WTC11 (cell line): ENCODE data around the gene MESD. TPM values are rescaled to one million over a fixed set of nuclear protein-coding genes. Genes with fewer than 3 reads are reported as not detected.
A peak's percentile ranks its signal among the peaks of the same experiment; 100 is the strongest.
"Not testable (repeated sequence)": the region's sequence is repeated elsewhere in the genome, so short reads cannot be mapped to it uniquely, and the experiment has no call there.

Source experiments
- ATAC-seq: fragments of 200-7000 bp; cut with Tn5 transposase; 2 replicates; pipeline ENCODE4 v1.10.0; 2021; ENCODE audit warnings: mild to moderate bottlenecking, moderate library complexity
- CTCF ChIA-PET: fragments of 300-600 bp; sonication (Branson Sonifier 250); formaldehyde crosslinking; loops from one replicate; lab custom pipeline; 2021; ENCODE audit warnings: antibody characterized with exemption; lab: Charles Lee
- POLR2A ChIA-PET: fragments of 350-600 bp; sonication (Branson Sonifier 250); formaldehyde crosslinking; loops from one replicate; lab custom pipeline; 2021; ENCODE audit warnings: antibody characterized with exemption; lab: Charles Lee
- DNase-seq: peaks from one replicate; pipeline ENCODE4 v3.0.0; 2021; ENCODE audit warnings: low spot score
- H3K27ac Mint-ChIP-seq: 2 replicates; pipeline ENCODE4 v1.8.0; 2021; ENCODE audit warnings: mixed read lengths
- H3K27me3 Mint-ChIP-seq: 2 replicates; pipeline ENCODE4 v1.8.0; 2021; ENCODE audit warnings: low read depth, mild to moderate bottlenecking, moderate library complexity, mixed read lengths
- H3K36me3 Mint-ChIP-seq: 2 replicates; pipeline ENCODE4 v1.8.0; 2021; ENCODE audit warnings: mixed read lengths
- H3K4me1 Mint-ChIP-seq: 2 replicates; pipeline ENCODE4 v1.8.0; 2022; ENCODE audit warnings: mixed read lengths
- H3K4me3 Mint-ChIP-seq: 2 replicates; pipeline ENCODE4 v1.8.0; 2021; ENCODE audit warnings: mild to moderate bottlenecking, moderate library complexity, mixed read lengths
- H3K9me3 Mint-ChIP-seq: 2 replicates; pipeline ENCODE4 v1.8.0; 2021; ENCODE audit warnings: mixed read lengths
- ATF2 ChIP-seq: sonication (generic); formaldehyde crosslinking; IDR thresholded peaks from 2 replicates; pipeline ENCODE4 v1.8.1; 2022; ENCODE audit warnings: low read depth, missing genetic modification reagents, borderline replicate concordance
- EMX1 ChIP-seq: fragments of 250-450 bp; sonication (Bioruptor Pico); IDR thresholded peaks from 2 replicates; pipeline ENCODE4 v1.8.0; 2021; ENCODE audit warnings: mild to moderate bottlenecking
- HMGA2 ChIP-seq: fragments of 250-450 bp; sonication (Bioruptor Pico); IDR thresholded peaks from 2 replicates; pipeline ENCODE4 v1.4.0; 2021; ENCODE audit warnings: mild to moderate bottlenecking, moderate library complexity
- IRF2 ChIP-seq: sonication (generic); formaldehyde crosslinking; IDR thresholded peaks from 2 replicates; pipeline ENCODE4 v1.8.0; 2022; ENCODE audit warnings: low read depth, missing genetic modification reagents, borderline replicate concordance
- NFATC4 ChIP-seq: fragments of 250-450 bp; sonication (Bioruptor Pico); IDR thresholded peaks from 2 replicates; pipeline ENCODE4 v1.9.0; 2021; ENCODE audit warnings: mild to moderate bottlenecking
- NFE2L1 ChIP-seq: sonication (generic); formaldehyde crosslinking; IDR thresholded peaks from 2 replicates; pipeline ENCODE4 v1.8.1; 2023; ENCODE audit warnings: missing genetic modification reagents
- NR1H2 ChIP-seq: sonication (generic); formaldehyde crosslinking; IDR thresholded peaks from 2 replicates; pipeline ENCODE4 v1.9.0; 2021; ENCODE audit warnings: mild to moderate bottlenecking, moderate library complexity, missing genetic modification reagents
- OVOL2 ChIP-seq: fragments of 250-450 bp; sonication (Bioruptor Pico); IDR thresholded peaks from 2 replicates; pipeline ENCODE4 v1.9.0; 2021; ENCODE audit warnings: mild to moderate bottlenecking, borderline replicate concordance
- RELA ChIP-seq: sonication (generic); formaldehyde crosslinking; IDR thresholded peaks from 2 replicates; pipeline ENCODE4 v1.8.1; 2022; ENCODE audit warnings: missing genetic modification reagents, mild to moderate bottlenecking, borderline replicate concordance
- TEAD1 ChIP-seq: sonication (generic); formaldehyde crosslinking; IDR thresholded peaks from 2 replicates; pipeline ENCODE4 v1.8.0; 2022; ENCODE audit warnings: mild to moderate bottlenecking, missing genetic modification reagents
- USF1 ChIP-seq: sonication (generic); formaldehyde crosslinking; IDR thresholded peaks from 2 replicates; pipeline ENCODE4 v1.8.0; 2022; ENCODE audit warnings: mild to moderate bottlenecking, missing genetic modification reagents
- ZNF423 ChIP-seq: fragments of 250-450 bp; sonication (Bioruptor Pico); IDR thresholded peaks from 2 replicates; pipeline ENCODE4 v2.1.2; 2022; ENCODE audit warnings: mild to moderate bottlenecking, moderate library complexity
- total RNA-seq: library from RNA; stranded (reverse); gene quantifications from 3 replicates; pipeline ENCODE4 v1.2.3, GENCODE V29; 2021
- TF ChIP-seq, protein P1 (sequence below): sonication (generic); formaldehyde crosslinking; IDR thresholded peaks from 2 replicates; pipeline ENCODE4 v1.8.0; 2023; ENCODE audit warnings: mild to moderate bottlenecking, missing genetic modification reagents
- TF ChIP-seq, protein P2 (sequence below): sonication (generic); formaldehyde crosslinking; IDR thresholded peaks from 2 replicates; pipeline ENCODE4 v1.8.0; 2022; ENCODE audit warnings: missing genetic modification reagents
- TF ChIP-seq, protein P3 (sequence below): sonication (generic); formaldehyde crosslinking; IDR thresholded peaks from 2 replicates; pipeline ENCODE4 v1.8.1; 2023; ENCODE audit warnings: mild to moderate bottlenecking, missing genetic modification reagents, moderate library complexity

MESD gene
- total RNA-seq, 1 experiment from 2014 or later: 28.3 TPM

DNA sequence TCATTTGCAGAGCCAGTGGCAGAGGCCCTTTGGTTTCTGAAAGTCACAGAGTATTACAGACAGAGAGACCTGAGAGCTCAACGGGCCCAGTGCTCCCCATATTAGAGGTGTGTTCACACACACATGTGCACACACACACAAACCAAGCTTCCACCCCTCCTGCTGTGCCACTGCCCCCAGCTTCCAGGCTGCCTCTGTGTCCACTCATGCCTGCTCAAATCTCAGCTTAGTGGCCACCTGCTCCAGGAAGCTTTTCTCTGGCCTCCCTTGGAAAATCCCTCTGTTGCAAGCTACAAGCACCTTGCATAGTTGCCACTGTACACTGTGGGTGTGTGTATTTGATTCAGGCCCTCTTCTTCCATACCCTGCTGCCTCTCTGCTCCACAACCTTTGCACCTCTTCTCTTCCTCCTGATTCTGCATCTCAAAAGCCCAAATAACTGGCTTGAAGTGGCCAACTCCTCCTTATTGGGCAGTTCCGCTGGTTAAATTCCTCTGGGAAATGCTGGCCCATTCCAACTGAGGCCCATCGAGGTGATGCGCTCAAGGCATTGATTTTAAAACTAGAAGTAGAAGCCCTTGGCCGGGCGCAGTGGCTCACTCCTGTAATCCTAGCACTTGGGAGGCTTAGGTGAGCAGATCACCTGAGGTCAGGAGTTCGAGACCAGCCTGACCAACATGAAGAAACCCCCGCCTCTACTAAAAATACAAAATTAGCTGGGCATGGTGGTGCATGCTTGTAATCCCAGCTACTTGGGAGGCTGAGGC is 23.0 kb downstream of the MESD start:
- Mint-ChIP-seq H3K27me3 (no peaks in the 10 kb centered on the region), H3K27ac (peak overlapping the region; percentile 80), H3K4me3 (peak overlapping the region; percentile 33), H3K36me3 (peaks cover 38% of the 10 kb centered on the region), H3K9me3 (peaks cover 17% of the 10 kb centered on the region), H3K4me1 (peaks cover 52% of the 10 kb centered on the region)
- ChIA-PET CTCF (interaction anchor here (0.6 to 4.8 kb wide), 15 partner anchors 10 to 399 kb away, joined by 3 to 39 read pairs (median 7); partner anchors contain the start of genes CEMIP and TLNRD1), POLR2A (interaction anchor here (1.5 kb wide), 1 partner anchor 10 kb away, joined by 5 read pairs; no protein-coding TSS in a partner anchor)
- TF ChIP-seq NFE2L1 (CRISPR knock-in tag) (no peak), RELA (CRISPR knock-in tag) (no peak), NFATC4 (no peak), OVOL2 (CRISPR knock-in tag) (no peak), ZNF423 (CRISPR knock-in tag) (no peak), USF1 (CRISPR knock-in tag) (no peak), ATF2 (no peak), NR1H2 (CRISPR knock-in tag) (no peak), TEAD1 (no peak), EMX1 (no peak), HMGA2 (CRISPR knock-in tag) (no peak), IRF2 (CRISPR knock-in tag) (no peak)
- TF ChIP-seq, protein P1, sequence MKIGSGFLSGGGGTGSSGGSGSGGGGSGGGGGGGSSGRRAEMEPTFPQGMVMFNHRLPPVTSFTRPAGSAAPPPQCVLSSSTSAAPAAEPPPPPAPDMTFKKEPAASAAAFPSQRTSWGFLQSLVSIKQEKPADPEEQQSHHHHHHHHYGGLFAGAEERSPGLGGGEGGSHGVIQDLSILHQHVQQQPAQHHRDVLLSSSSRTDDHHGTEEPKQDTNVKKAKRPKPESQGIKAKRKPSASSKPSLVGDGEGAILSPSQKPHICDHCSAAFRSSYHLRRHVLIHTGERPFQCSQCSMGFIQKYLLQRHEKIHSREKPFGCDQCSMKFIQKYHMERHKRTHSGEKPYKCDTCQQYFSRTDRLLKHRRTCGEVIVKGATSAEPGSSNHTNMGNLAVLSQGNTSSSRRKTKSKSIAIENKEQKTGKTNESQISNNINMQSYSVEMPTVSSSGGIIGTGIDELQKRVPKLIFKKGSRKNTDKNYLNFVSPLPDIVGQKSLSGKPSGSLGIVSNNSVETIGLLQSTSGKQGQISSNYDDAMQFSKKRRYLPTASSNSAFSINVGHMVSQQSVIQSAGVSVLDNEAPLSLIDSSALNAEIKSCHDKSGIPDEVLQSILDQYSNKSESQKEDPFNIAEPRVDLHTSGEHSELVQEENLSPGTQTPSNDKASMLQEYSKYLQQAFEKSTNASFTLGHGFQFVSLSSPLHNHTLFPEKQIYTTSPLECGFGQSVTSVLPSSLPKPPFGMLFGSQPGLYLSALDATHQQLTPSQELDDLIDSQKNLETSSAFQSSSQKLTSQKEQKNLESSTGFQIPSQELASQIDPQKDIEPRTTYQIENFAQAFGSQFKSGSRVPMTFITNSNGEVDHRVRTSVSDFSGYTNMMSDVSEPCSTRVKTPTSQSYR (CRISPR knock-in tag): no peak
- TF ChIP-seq, protein P2, sequence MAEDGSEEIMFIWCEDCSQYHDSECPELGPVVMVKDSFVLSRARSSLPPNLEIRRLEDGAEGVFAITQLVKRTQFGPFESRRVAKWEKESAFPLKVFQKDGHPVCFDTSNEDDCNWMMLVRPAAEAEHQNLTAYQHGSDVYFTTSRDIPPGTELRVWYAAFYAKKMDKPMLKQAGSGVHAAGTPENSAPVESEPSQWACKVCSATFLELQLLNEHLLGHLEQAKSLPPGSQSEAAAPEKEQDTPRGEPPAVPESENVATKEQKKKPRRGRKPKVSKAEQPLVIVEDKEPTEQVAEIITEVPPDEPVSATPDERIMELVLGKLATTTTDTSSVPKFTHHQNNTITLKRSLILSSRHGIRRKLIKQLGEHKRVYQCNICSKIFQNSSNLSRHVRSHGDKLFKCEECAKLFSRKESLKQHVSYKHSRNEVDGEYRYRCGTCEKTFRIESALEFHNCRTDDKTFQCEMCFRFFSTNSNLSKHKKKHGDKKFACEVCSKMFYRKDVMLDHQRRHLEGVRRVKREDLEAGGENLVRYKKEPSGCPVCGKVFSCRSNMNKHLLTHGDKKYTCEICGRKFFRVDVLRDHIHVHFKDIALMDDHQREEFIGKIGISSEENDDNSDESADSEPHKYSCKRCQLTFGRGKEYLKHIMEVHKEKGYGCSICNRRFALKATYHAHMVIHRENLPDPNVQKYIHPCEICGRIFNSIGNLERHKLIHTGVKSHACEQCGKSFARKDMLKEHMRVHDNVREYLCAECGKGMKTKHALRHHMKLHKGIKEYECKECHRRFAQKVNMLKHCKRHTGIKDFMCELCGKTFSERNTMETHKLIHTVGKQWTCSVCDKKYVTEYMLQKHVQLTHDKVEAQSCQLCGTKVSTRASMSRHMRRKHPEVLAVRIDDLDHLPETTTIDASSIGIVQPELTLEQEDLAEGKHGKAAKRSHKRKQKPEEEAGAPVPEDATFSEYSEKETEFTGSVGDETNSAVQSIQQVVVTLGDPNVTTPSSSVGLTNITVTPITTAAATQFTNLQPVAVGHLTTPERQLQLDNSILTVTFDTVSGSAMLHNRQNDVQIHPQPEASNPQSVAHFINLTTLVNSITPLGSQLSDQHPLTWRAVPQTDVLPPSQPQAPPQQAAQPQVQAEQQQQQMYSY (CRISPR knock-in tag): no peak
- TF ChIP-seq, protein P3, sequence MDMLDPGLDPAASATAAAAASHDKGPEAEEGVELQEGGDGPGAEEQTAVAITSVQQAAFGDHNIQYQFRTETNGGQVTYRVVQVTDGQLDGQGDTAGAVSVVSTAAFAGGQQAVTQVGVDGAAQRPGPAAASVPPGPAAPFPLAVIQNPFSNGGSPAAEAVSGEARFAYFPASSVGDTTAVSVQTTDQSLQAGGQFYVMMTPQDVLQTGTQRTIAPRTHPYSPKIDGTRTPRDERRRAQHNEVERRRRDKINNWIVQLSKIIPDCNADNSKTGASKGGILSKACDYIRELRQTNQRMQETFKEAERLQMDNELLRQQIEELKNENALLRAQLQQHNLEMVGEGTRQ (CRISPR knock-in tag): no peak
- no peak for DNase-seq
- ATAC-seq: no peak

DNA sequence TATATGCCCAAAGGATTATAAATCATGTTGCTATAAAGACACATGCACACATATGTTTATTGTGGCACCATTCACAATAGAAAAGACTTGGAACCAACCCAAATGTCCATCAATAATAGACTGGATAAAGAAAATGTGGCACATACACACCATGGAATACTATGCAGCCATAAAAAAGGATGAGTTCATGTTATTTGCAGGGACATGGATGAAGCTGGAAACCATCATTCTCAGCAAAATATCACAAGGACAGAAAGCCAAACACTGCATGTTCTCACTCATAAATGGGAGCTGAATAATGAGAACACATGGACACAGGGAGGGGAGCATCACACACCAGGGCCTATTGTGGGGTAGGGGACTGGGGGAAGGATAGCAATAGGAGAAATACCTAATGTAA is 24.2 kb downstream of the MESD start:
- H3K27me3 Mint-ChIP-seq, POLR2A ChIA-PET, CTCF ChIA-PET: not testable (repeated sequence)

More for the DNA sequence above, 24.2 kb downstream of the MESD start:
- H3K4me3 Mint-ChIP-seq, DNase-seq, H3K27ac Mint-ChIP-seq, ATAC-seq: not testable (repeated sequence)
- H3K4me1 Mint-ChIP-seq: peaks cover 50% of the 10 kb centered on the region
- H3K9me3 Mint-ChIP-seq: peaks cover 17% of the 10 kb centered on the region
- peaks cover 38% of the 10 kb centered on the region for H3K36me3 Mint-ChIP-seq
